Measurements from ENCODE around the gene BFAR. TPM values are rescaled to one million over a fixed set of nuclear protein-coding genes. Genes with fewer than 3 reads are reported as not detected.

Gene BFAR
- total and polyA plus RNA-seq, 2 donors (not counting 1 experiment from before 2014, with no cell fraction given) = 30.7 to 72.9 TPM

DNA sequence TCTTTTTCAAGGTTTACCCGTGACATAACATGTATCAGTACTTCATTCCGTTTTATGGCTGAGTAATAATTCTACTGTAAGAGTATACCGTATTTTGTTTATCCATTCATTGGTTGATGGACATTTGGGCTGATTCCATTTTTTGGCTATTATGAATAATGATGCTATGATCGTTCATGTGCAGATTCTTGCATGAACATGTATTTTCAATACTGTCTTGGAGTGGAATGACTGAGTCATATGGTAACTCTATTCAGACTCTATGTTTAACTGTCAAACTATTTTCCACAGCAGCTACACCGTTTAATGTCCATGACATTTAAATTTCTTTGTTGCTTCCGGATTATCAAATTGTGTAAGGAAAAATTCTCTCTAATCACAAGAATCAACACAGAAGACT lies 17.9 kb downstream of the BFAR start:
- Histone ChIP-seq H3K36me3 (replicated peaks in 1 of 2; ENCODE audit: control extremely low read depth in 1 of 2, control insufficient read depth in 1 of 2, extremely low read depth in 1 of 2, insufficient read depth in 2 of 2, low read length in 1 of 2) (peaks cover 18 to 71% of the 10 kb centered on the region in 2 experiments), H3K79me2 (ENCODE audit: control insufficient read depth, insufficient read depth, low read length) (peaks cover 23% of the 10 kb centered on the region), H4K20me1 (ENCODE audit: control insufficient read depth, insufficient read depth, low read length, poor library complexity, severe bottlenecking) (peaks cover 16% of the 10 kb centered on the region), H3K9me3 (ENCODE audit: control extremely low read depth in 1 of 3, control insufficient read depth in 2 of 3, insufficient read depth in 1 of 3, low read length in 2 of 3) (no peaks in the 10 kb centered on the region), H3K27me3 (replicated peaks in 1 of 4; ENCODE audit: control extremely low read depth in 1 of 4, control insufficient read depth in 3 of 4, insufficient read depth in 4 of 4, low read length in 3 of 4) (no peaks in the 10 kb centered on the region), H3K4me2 (replicated peaks; ENCODE audit: low read depth, low read length, poor library complexity, severe bottlenecking) (no peak overlapping the region), H3K27ac (ENCODE audit: low read length in 2 of 2) (no peak overlapping the region), H3K4me3 (ENCODE audit: control extremely low read depth in 1 of 5, extremely low read depth in 1 of 5, insufficient read depth in 1 of 5, low read depth in 2 of 5, low read length in 4 of 5) (no peak overlapping the region), H3K4me1 (ENCODE audit: control insufficient read depth in 2 of 2, insufficient read depth in 2 of 2, low read length in 2 of 2) (no peaks in the 10 kb centered on the region), H3K9ac (ENCODE audit: low read length) (no peak overlapping the region), H2AFZ (ENCODE audit: insufficient read depth, low read depth, low read length, poor library complexity, severe bottlenecking) (no peak overlapping the region)
- intact Hi-C loops (cut with micrococcal nuclease) = no loop called here
- CTCF ChIA-PET = no interaction called here
- Mint-ChIP-seq H3K4me1 (no peaks in the 10 kb centered on the region), H3K4me3 (no peak overlapping the region), H3K27ac (no peak overlapping the region), H3K27me3 (no peaks in the 10 kb centered on the region), H3K9me3 (ENCODE audit: insufficient read depth) (no peaks in the 10 kb centered on the region)
- ATAC-seq (ENCODE audit: low read depth) = no peak
- POLR2A ChIA-PET = no interaction called here
- WGBS (ENCODE audit: insufficient coverage) = no CpG with 5 or more reads among the region's 6 CpGs
- no peak for DNase-seq
- no peak for TF ChIP-seq EZH2 (IDR thresholded peaks at IDR 0.05; ENCODE audit: borderline replicate concordance, insufficient read depth, low read depth, low read length, poor library complexity, severe bottlenecking)
- TF ChIP-seq, protein P1, sequence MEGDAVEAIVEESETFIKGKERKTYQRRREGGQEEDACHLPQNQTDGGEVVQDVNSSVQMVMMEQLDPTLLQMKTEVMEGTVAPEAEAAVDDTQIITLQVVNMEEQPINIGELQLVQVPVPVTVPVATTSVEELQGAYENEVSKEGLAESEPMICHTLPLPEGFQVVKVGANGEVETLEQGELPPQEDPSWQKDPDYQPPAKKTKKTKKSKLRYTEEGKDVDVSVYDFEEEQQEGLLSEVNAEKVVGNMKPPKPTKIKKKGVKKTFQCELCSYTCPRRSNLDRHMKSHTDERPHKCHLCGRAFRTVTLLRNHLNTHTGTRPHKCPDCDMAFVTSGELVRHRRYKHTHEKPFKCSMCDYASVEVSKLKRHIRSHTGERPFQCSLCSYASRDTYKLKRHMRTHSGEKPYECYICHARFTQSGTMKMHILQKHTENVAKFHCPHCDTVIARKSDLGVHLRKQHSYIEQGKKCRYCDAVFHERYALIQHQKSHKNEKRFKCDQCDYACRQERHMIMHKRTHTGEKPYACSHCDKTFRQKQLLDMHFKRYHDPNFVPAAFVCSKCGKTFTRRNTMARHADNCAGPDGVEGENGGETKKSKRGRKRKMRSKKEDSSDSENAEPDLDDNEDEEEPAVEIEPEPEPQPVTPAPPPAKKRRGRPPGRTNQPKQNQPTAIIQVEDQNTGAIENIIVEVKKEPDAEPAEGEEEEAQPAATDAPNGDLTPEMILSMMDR (IDR thresholded peaks at IDR 0.05) = no peak

DNA sequence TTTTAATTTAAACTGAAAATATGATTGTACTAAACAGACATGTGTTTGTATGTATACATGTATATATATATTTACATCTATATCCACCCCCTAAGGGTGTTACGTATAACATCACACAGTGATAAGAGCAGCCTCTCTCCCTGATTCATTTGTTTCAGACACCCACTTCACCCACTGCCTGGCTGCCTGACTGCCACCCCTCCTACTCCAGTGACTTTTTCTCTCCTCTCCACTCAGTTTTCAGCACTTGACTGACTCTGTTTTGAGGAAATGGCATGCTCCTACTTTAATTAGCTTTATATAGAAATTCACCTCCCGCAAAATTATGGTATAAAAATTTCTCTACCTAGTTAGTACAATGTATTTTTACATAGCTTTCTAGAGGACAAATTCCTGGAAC lies 20.0 kb downstream of the BFAR start:
- no peak overlapping the region for H3K27ac Mint-ChIP-seq

More for the DNA sequence above, 20.0 kb downstream of the BFAR start:
- ChIA-PET POLR2A (no interaction called here), CTCF (no interaction called here)
- Histone ChIP-seq H3K4me3 (ENCODE audit: control extremely low read depth in 1 of 5, extremely low read depth in 1 of 5, insufficient read depth in 1 of 5, low read depth in 2 of 5, low read length in 4 of 5) (no peak overlapping the region), H2AFZ (ENCODE audit: insufficient read depth, low read depth, low read length, poor library complexity, severe bottlenecking) (no peak overlapping the region), H3K27me3 (replicated peaks in 1 of 4; ENCODE audit: control extremely low read depth in 1 of 4, control insufficient read depth in 3 of 4, insufficient read depth in 4 of 4, low read length in 3 of 4) (no peaks in the 10 kb centered on the region), H3K79me2 (ENCODE audit: control insufficient read depth, insufficient read depth, low read length) (peaks cover 4% of the 10 kb centered on the region), H3K4me1 (ENCODE audit: control insufficient read depth in 2 of 2, insufficient read depth in 2 of 2, low read length in 2 of 2) (peaks cover 0 to 3% of the 10 kb centered on the region in 2 donors), H3K9ac (ENCODE audit: low read length) (no peak overlapping the region), H3K36me3 (replicated peaks in 1 of 2; ENCODE audit: control extremely low read depth in 1 of 2, control insufficient read depth in 1 of 2, extremely low read depth in 1 of 2, insufficient read depth in 2 of 2, low read length in 1 of 2) (peaks cover 12 to 73% of the 10 kb centered on the region in 2 experiments), H4K20me1 (ENCODE audit: control insufficient read depth, insufficient read depth, low read length, poor library complexity, severe bottlenecking) (peaks cover 12% of the 10 kb centered on the region), H3K4me2 (replicated peaks; ENCODE audit: low read depth, low read length, poor library complexity, severe bottlenecking) (no peak overlapping the region), H3K9me3 (ENCODE audit: control extremely low read depth in 1 of 3, control insufficient read depth in 2 of 3, insufficient read depth in 1 of 3, low read length in 2 of 3) (no peaks in the 10 kb centered on the region), H3K27ac (ENCODE audit: low read length in 2 of 2) (no peak overlapping the region)
- Mint-ChIP-seq H3K4me1 (no peaks in the 10 kb centered on the region), H3K9me3 (ENCODE audit: insufficient read depth) (no peaks in the 10 kb centered on the region), H3K27me3 (no peaks in the 10 kb centered on the region), H3K4me3 (no peak overlapping the region)
- 100% methylated on average over 1 of the region's 2 CpGs for WGBS (ENCODE audit: insufficient coverage)
- TF ChIP-seq, protein P1 (IDR thresholded peaks at IDR 0.05) = no peak
- TF ChIP-seq EZH2 (IDR thresholded peaks at IDR 0.05; ENCODE audit: borderline replicate concordance, insufficient read depth, low read depth, low read length, poor library complexity, severe bottlenecking) = no peak
- ATAC-seq (ENCODE audit: low read depth) (no peak), DNase-seq (no peak)
- intact Hi-C loops (cut with micrococcal nuclease) = no loop called here

Data from B cell (primary cell).